ENCODE results near the gene PRKAG2.

DNA sequence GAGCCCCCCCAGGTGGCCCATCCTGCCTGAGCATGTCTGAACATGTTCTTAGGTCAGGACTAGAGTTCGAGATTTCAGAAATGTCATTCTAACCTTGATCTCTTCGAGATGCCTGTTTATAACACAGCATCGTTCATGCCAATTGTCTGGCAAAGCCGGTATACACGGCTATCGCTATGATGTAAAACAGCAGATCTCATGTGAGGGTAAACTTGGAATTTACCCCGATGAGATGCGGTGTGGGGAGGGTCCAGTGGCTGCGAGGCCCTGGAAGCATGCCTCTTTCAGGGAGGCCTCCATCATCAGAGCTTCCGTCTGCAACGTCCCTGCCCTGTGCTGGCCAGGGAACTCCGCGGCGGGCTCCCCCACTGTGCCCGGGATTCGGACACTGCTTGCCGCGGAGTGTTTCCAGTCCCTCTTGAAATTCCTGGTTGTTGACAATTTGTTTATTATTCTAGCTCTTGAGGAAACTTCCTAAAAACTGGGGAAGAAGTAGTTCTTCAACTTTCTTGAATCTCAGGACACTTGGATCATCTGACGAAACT lies 188.6 kb downstream of the PRKAG2 start:
- no peak for TF ChIP-seq POLR2A (IDR thresholded peaks at IDR 0.05)
- TF ChIP-seq, protein P1, sequence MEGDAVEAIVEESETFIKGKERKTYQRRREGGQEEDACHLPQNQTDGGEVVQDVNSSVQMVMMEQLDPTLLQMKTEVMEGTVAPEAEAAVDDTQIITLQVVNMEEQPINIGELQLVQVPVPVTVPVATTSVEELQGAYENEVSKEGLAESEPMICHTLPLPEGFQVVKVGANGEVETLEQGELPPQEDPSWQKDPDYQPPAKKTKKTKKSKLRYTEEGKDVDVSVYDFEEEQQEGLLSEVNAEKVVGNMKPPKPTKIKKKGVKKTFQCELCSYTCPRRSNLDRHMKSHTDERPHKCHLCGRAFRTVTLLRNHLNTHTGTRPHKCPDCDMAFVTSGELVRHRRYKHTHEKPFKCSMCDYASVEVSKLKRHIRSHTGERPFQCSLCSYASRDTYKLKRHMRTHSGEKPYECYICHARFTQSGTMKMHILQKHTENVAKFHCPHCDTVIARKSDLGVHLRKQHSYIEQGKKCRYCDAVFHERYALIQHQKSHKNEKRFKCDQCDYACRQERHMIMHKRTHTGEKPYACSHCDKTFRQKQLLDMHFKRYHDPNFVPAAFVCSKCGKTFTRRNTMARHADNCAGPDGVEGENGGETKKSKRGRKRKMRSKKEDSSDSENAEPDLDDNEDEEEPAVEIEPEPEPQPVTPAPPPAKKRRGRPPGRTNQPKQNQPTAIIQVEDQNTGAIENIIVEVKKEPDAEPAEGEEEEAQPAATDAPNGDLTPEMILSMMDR (IDR thresholded peaks at IDR 0.05): no peak
